ENCODE results near the gene LTBP2.

DNA sequence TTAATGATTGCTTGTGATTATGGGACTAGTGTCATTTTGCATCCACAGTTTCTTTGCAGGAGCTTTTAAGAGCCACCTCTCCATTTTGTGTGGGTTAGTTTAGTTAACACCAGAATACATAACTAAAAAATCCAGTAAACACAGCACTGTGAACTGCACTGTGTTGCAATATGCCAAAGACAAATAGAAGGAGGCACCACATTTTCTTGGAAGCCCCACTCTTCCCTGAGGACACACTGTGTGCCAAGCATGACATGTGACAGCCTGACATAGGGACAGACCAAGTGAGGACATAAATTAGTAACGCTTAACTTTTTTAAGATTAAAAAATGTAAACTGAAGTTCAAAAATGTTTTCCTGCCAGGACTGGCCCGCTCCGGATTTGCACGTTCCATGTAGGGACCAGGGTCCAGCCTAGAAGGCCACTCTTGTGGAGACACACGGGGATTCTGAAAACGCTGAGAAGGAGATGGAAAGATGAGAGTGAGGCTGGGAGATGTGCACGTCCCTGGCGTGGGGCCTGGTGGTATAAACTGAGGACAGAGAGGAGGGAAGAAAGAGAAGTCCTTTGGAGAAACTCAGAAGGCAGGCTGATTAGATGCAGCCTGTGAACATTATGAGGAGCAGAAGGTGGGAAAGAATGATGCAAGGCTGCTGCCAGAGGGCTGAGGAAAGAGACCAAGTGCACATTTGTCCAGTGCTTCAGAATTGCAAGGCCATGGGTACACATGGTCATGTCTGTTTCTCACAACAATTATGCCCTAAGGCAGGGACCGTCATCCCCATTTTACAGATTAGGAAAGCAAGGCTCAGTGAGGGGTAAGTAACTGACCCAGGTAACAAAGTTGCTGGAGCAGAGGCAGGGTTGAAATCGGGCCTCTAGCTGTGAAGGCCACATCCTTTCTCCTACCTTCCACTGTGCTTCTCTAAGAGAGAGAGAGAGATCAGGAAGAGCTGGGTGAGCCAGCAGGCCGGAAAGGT, 73.3 kb downstream of the LTBP2 start:
- TF ChIP-seq GABPA (IDR thresholded peaks at IDR 0.05; ENCODE audit: low read depth) (no peak), CTCF (IDR thresholded peaks at IDR 0.05; ENCODE audit: insufficient read depth, low read length) (no peak)
